PC-3 (cell line): ENCODE measurements around the gene TRUB1. TPM values are rescaled to one million over a fixed set of nuclear protein-coding genes. Genes with fewer than 3 reads are reported as not detected.
"Not testable (repeated sequence)": the region's sequence is repeated elsewhere in the genome, so short reads cannot be mapped to it uniquely, and the experiment has no call there.

Experiments
- ATAC-seq: fragments of 200-7000 bp; cut with Tn5 transposase; 2 replicates; pipeline ENCODE4 v1.9.1; 2020; ENCODE audit warnings: mild to moderate bottlenecking, moderate library complexity
- BruUV-seq: library from RNA; stranded (reverse); fragments of 400-500 nt; replicated peaks from 2 replicates; lab custom pipeline; 2021; lab: Mats Ljungman, UMichigan
- CTCF ChIA-PET: fragments of 300-600 bp; sonication (Branson Sonifier 250); formaldehyde crosslinking; loops from one replicate; lab custom pipeline; 2022; ENCODE audit warnings: antibody characterized with exemption; lab: Charles Lee
- POLR2A ChIA-PET: fragments of 300-600 bp; sonication (Branson Sonifier 250); formaldehyde crosslinking; loops from one replicate; lab custom pipeline; 2022; ENCODE audit warnings: antibody characterized with exemption; ENCODE audit not compliant: unreplicated experiment; lab: Charles Lee
- DNase-seq: peaks from one replicate; pipeline ENCODE4 v3.0.0-alpha.2; 2015
- H2AFZ ChIP-seq: fragments of 300-600 bp; sonication (generic); 2 replicates; pipeline ENCODE4 v1.6.0; 2016; ENCODE audit warnings: antibody characterized with exemption, low read length
- H3F3A ChIP-seq: fragments of 300-600 bp; sonication (generic); one replicate; pipeline ENCODE4 v1.6.0; 2017; ENCODE audit warnings: antibody characterized with exemption, low read length, control low read depth, mild to moderate bottlenecking; ENCODE audit not compliant: unreplicated experiment
- H3K27ac ChIP-seq: fragments of 300-600 bp; sonication (generic); 2 replicates; pipeline ENCODE4 v1.5.1; 2016; ENCODE audit warnings: mild to moderate bottlenecking, low read length
- H3K27me3 ChIP-seq: fragments of 300-600 bp; sonication (generic); 2 replicates; pipeline ENCODE4 v1.6.1; 2016; ENCODE audit warnings: low read length, mixed read lengths
- H3K36me3 ChIP-seq: fragments of 300-600 bp; sonication (generic); 2 replicates; pipeline ENCODE4 v1.6.1; 2016; ENCODE audit warnings: low read depth, mixed run types, low read length, mixed read lengths
- H3K4me1 ChIP-seq: fragments of 300-600 bp; sonication (generic); 2 replicates; pipeline ENCODE4 v1.5.1; 2016; ENCODE audit warnings: low read length; ENCODE audit not compliant: insufficient read depth
- H3K4me2 ChIP-seq: fragments of 300-600 bp; sonication (generic); 2 replicates; pipeline ENCODE4 v1.6.0; 2016; ENCODE audit warnings: low read length
- H3K4me3 ChIP-seq: fragments of 300-600 bp; sonication (generic); 2 replicates; pipeline ENCODE4 v1.5.1; 2016; ENCODE audit warnings: mild to moderate bottlenecking, low read length, mixed read lengths
- H3K79me2 ChIP-seq: fragments of 300-600 bp; sonication (generic); 2 replicates; pipeline ENCODE4 v1.6.1; 2017; ENCODE audit warnings: low read length, mixed read lengths
- H3K9ac ChIP-seq: fragments of 300-600 bp; sonication (generic); 2 replicates; pipeline ENCODE4 v1.6.0; 2016; ENCODE audit warnings: mild to moderate bottlenecking, low read length
- H3K9me2 ChIP-seq: fragments of 300-600 bp; sonication (generic); replicated peaks from 2 replicates; pipeline ENCODE4 v1.6.1; 2016; ENCODE audit warnings: mixed run types, low read length, mixed read lengths
- H3K9me3 ChIP-seq: fragments of 300-600 bp; sonication (generic); 2 replicates; pipeline ENCODE4 v1.6.1; 2016; ENCODE audit warnings: low read length, mixed read lengths
- H4K20me1 ChIP-seq: fragments of 300-600 bp; sonication (generic); 2 replicates; pipeline ENCODE4 v1.6.1; 2016; ENCODE audit warnings: low read length, mixed read lengths
- CTCF ChIP-seq: fragments of 300-600 bp; sonication (generic); conservative IDR thresholded peaks from 2 replicates; pipeline ENCODE4 v1.5.1; 2017; ENCODE audit warnings: antibody characterized with exemption, low read depth, mild to moderate bottlenecking, low read length
- EZH2 ChIP-seq: fragments of 300-600 bp; sonication (generic); IDR thresholded peaks from one replicate; pipeline ENCODE4 v1.6.1; 2017; ENCODE audit warnings: antibody characterized with exemption, mild to moderate bottlenecking, low read length; ENCODE audit not compliant: unreplicated experiment
- EZH2phosphoT487 ChIP-seq: fragments of 300-600 bp; sonication (generic); IDR thresholded peaks from 2 replicates; pipeline ENCODE4 v1.6.1; 2018; ENCODE audit warnings: mild to moderate bottlenecking, antibody characterized with exemption, low read length, borderline replicate concordance
- intact Hi-C: fragments of 100-400 bp; cut with micrococcal nuclease; formaldehyde crosslinking; loops from 2 replicates; pipeline ENCODE4 v1.9.0; 2023
- total RNA-seq: library from RNA; depleted of rRNA; stranded (reverse); fragments of >200 nt; gene quantifications from 2 replicates; pipeline ENCODE4 v1.2.3, GENCODE V29; 2014

TRUB1 gene
- total RNA-seq, 1 experiment from 2014 or later = 28.0 TPM

GRCh38 chr10:114894911-114895310 is 43.1 kb upstream of the TRUB1 start:
- H3K9me3 ChIP-seq = no peaks in the 10 kb centered on the region
- intact Hi-C loops = no loop called here
- H3K27me3 ChIP-seq = no peaks in the 10 kb centered on the region
- H3K4me3 ChIP-seq = no peak overlapping the region
- CTCF ChIA-PET = no interaction called here
- ATAC-seq (no peak), DNase-seq (no peak)
- H3K36me3 ChIP-seq = no peaks in the 10 kb centered on the region
- H3K27ac ChIP-seq = no peak overlapping the region
- no peak overlapping the region for H2AFZ ChIP-seq
- H3K4me1 ChIP-seq = no peaks in the 10 kb centered on the region
- TF ChIP-seq CTCF = no peak
- no peak for TF ChIP-seq EZH2phosphoT487
- no peak for TF ChIP-seq EZH2
- no peak overlapping the region for H3K4me2 ChIP-seq
- no TSS peak for BruUV-seq
- no peaks in the 10 kb centered on the region for H4K20me1 ChIP-seq
- no peak overlapping the region for H3K9ac ChIP-seq
- no peaks in the 10 kb centered on the region for H3K79me2 ChIP-seq
- H3F3A ChIP-seq = no peaks in the 10 kb centered on the region
- POLR2A ChIA-PET = no interaction called here
- no peaks in the 10 kb centered on the region for H3K9me2 ChIP-seq

- ATAC-seq, BruUV-seq, H3K79me2 ChIP-seq, H3K4me2 ChIP-seq, H3K9ac ChIP-seq, DNase-seq, H3K4me1 ChIP-seq, H3K4me3 ChIP-seq, POLR2A ChIA-PET, H3K27ac ChIP-seq, H3F3A ChIP-seq, H4K20me1 ChIP-seq, H3K27me3 ChIP-seq, H3K9me3 ChIP-seq, intact Hi-C loops, H3K9me2 ChIP-seq, CTCF ChIA-PET, H3K36me3 ChIP-seq, H2AFZ ChIP-seq: not testable (repeated sequence)
These were observed 41.0 kb upstream of the TRUB1 start for GRCh38 chr10:114897011-114897410.

- H3K27me3 ChIP-seq = no peaks in the 10 kb centered on the region
- H3K9me3 ChIP-seq = no peaks in the 10 kb centered on the region
- no peaks in the 10 kb centered on the region for H3K36me3 ChIP-seq
- POLR2A ChIA-PET = no interaction called here
- H3K4me1 ChIP-seq = peaks cover 7% of the 10 kb centered on the region; the same call in 1 of the 2 replicates
- intact Hi-C loops = no loop called here
- no peaks in the 10 kb centered on the region for H3K79me2 ChIP-seq
- DNase-seq = no peak
- H4K20me1 ChIP-seq = no peaks in the 10 kb centered on the region
- H3K27ac ChIP-seq = no peak overlapping the region
- no TSS peak for BruUV-seq
- ATAC-seq = no peak
- TF ChIP-seq CTCF (no peak), EZH2 (no peak), EZH2phosphoT487 (no peak)
- no peak overlapping the region for H2AFZ ChIP-seq
- H3K4me2 ChIP-seq = no peak overlapping the region
- no peaks in the 10 kb centered on the region for H3F3A ChIP-seq
- H3K9ac ChIP-seq = no peak overlapping the region
- H3K9me2 ChIP-seq = no peaks in the 10 kb centered on the region
- H3K4me3 ChIP-seq = no peak overlapping the region
- CTCF ChIA-PET = no interaction called here
These were observed 40.4 kb upstream of the TRUB1 start for GRCh38 chr10:114897593-114897992.
